Stimulated activated CD4-positive, alpha-beta T cell treated with anti-CD3 and anti-CD28 coated beads, TNF-alpha, amount 100 ng/mL, for 24 hours (primary cell): Measurements from ENCODE around the gene NKD2.
"Not testable (repeated sequence)": the region's sequence is repeated elsewhere in the genome, so short reads cannot be mapped to it uniquely, and the experiment has no call there.

ENCODE experiments used
- DNase-seq, 3 experiments: peaks; one replicate each; pipeline ENCODE4 v3.0.0-alpha.2; 2020; ENCODE audit warnings: low read depth in 3 of 3

NKD2 gene

DNA sequence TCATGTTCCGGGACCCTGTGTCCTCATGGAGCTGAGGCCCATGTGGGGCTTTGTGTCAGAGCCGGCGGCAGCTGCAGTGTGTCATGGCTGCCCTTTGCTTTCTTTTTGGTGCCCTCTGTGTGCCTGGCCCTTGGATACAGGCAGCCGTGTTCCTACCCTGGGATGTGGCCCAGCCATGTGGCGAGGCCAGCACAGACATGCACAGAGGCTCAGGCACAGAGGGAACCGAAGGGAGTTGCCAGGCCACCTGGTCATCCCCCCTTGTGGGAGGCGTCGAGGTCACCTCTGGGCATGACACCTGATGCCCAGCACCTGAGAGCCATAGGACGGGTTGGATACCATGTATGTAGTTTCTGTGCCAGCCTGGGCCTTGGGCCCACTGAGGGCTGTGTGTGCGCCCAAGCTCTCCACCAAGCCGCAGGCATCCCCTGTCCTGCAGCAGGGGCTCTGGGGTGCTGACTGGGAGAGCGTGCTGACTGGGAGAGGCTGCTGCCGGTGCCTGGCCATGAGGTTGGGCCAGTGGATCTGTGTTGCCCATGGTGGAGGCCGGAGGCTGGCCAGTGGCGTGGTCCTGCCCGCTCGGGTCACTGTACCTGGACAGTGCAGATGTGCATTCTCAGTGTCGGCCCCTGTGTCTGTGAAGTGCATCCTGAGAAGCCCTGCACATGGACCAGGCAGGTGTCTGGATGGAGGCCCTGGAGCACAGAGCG is 4.8 kb downstream of the NKD2 start:
- DNase-seq: no peak

DNA sequence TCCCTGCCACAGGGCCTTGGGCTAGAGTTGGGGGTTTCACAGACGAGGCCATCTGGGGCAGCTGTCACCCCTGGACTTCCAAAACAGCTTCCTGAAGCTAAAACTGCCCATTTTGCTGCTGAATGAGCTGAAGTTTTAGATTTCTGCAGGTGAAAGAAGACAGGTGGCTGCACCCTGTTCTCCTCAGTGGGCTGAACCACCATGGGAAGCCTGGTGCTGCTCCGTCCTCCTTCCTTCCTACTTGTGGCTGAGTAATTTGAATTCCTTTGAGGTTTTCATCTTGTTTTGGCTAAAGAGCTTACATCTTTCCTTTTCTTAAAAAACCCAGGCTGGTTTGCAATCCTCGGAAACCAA is 5.3 kb downstream of the NKD2 start:
- DNase-seq: no peak

DNA sequence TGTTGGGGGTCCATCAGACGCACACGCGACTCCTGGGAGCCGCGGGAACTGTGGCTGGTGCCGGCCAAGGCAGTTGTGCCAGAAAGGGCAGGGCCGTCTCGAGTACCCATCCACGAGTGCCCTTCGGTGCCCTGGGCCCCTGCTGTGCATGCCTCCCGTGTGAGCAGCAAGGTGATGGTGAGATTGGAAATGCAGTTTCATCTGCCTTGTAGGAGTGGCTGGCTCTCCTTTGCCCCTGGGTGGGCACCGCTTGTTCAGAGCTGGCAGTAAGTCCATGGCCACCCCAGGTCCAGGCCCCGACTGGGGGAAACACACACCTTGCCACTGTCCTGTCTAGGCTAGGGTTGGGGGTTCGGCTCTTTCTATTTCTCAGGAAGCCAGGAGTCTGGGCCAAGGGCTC is 5.7 kb downstream of the NKD2 start:
- no peak for DNase-seq

DNA sequence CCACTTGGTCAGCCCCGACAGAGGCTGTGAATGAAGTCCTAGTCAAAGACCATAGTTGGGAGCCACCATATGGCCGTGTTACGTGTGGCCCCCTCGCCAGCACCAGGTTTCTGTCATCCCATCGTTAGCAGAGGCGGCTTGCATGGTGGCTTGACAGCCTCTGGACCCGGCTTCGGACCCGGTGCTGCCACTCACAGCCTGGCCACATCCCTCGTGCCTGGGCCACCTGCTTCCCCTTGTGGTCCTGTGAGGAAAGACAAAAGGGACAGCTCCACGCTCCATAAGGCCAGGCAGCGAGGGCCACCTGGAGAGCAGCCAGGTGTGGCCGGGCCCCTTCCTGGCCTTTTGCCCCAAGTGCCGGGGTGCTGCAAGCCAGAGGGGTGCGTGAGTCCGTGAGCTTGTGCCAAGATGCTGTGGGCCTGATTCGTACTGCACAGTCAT is 6.2 kb downstream of the NKD2 start:
- no peak for DNase-seq

DNA sequence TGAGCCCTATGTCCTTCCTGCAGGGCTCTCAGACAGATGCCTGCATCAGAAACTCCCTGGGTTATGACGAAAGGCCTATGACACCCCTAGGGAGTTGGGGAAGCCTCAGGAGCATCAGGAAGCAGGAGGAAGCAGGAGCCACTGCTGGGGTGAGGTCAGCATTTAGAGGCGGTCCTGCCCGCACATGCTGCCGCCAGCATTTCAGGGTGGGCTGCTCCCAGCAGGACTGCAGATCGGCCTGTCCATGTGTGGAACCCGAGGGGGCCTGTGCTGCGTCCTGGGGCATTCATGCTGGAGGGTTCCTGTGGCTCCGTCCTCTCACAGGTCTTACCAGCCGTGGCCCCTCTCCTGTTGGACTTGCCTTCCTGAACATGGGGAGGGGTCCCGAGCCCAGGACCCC is 6.9 kb downstream of the NKD2 start:
- no peak for DNase-seq

DNA sequence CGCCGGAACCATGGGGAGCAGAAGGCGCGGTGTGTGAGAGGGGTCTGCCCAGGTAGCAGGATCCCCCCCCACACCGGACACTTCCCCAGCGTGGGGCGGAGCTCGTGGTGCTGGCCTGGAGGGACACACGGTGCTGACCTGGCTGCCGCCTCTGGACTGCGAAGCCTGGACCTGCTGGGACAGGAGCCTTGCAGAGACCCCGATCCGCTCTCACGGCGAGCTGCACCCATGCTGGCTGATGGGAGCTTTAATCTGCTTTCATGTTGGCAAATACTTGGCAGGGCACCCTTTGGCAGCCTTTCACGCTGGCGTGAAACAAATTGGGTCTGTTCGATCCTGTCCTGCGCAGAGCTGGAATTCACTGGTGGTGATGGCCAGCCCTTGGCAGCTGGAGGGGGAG is 7.4 kb downstream of the NKD2 start:
- DNase-seq: no peak

DNA sequence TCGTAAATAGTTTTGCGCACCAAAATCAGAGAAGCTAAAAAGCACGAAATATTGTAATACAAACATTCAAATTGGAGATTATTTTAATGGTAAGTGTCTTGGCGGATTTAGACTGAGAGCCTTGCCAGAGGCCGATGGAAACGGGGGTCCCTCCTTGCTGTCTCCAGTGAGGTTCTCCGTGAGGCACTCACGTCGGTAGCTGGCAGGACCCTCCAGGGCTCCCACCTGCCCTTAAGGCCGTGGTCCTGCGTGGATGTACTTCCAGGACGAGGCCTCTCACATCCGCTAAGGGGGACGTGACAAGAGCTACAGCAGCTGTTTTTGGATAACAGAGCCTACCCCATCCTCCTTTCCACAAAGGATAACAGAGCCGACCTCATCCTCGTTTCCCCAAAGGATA is 7.9 kb downstream of the NKD2 start:
- no peak for DNase-seq

DNA sequence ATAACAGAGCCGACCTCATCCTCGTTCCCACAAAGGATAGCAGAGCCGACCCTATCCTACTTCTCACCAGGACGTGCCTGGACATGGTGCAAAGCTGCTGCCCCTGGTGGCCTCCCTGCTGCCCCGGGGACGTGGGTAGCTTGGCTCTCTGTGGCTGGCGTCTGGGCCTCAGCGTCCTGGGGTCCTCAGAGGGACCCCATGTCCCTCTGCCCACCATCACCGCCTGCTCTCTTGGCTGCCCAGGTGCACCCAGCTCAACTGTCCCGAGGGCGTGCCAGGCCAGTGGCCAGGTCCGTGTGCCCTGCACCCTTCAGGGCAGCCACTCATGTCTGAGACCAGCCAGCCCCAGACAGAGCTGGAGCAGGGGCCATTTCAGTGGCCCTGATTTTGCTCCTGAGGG is 8.5 kb downstream of the NKD2 start:
- no peak for DNase-seq

DNA sequence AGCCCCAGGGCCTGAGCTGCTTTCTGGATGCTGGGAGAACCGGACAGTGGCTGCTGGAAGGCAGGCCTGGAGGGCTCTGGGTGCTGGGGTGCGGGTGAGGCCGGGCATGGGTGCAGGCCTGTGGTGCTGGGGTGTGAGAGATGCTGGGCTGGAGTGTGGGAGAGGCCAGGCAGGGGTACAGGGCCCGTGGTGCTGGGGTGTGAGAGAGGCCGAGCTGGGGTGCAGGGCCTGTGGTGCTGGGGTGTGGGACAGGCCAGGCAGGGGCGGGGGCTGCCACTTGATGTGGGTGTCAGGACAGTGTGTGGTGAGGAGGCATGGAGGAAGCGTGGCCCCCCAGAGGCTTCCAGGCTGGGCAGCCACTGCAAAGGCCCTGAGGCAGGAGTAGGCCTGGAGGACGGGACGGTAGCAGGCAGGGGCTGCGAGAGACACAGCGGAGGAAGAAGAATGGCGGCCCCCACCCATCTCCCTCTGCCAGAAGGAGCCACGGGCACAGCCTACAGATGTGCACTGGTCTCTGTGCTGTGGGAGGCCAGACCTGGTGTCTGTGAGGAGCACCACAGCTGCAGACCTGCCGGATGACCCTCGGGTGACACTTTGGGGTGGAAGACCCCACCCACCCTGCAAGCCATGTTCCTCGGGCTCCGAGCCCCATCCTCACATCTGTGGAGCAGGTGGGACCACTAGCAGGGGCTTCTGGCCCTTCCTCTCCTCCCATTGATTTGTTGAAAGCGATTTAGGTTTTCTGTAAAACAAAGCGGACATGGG is 9.3 kb downstream of the NKD2 start:
- DNase-seq: no peak

DNA sequence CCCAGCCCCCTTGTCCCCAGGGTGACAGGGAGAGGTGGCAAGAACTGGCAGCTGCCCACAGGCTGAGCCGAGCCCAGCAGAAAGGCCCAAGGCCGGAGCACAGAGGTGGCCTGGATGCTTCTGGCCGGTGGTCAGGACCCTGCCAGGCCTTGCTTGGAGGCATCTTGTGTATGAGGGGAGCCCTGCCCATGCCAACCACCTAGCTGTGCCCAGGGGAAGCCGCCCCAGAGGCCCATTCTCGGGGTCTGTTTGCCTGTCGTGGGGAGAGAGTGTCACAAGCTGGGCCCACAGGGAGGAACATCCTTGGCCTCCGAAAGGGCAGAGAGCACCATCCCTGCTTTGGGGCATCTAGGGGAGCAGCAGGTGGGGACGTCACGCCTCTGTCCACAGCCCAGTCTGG is 10.0 kb downstream of the NKD2 start:
- DNase-seq: no peak

DNA sequence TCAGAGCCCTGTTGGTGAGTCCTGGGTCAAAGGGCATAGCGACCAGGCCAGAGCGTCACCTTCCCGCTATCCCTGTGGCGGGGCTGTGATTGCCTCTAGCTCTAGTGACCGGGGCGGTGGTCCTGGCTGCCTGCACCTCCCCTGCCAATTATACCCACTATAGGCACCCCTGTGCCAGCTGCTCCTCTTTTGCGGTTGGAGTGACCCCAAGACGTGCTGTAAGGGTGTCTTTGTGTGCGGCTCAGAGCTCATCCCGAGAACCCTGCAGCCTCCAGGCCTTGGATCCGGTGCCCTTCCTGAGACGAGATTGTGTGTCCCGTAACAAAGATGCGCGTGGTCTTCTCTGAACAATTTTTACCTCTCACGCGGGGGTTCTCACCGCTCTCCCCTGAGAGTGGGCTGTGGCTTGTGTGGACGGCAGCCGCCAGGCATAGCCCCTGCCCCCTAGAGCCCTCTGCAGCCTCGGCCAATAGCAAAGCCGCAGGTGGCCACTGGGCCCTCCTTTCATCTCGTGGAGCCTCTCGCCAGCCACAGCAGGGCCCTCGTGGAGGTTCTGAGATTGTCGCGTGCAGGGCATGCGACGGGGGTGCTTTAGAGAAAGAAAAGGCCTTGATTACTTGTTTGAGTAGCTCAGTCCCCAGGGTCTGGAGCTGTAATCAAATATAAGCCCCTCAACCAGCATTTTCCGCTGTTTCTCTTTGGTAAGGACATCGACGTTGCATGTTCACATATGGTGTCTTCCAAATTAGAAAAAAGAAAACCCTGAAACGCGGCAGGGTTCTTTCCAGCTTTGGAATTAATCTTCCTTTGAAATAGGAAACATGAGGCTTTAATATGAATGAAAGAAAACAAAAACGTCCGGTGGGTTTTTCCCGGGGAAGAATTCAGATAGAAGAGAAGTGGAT is 10.7 kb downstream of the NKD2 start:
- no peak for DNase-seq

DNA sequence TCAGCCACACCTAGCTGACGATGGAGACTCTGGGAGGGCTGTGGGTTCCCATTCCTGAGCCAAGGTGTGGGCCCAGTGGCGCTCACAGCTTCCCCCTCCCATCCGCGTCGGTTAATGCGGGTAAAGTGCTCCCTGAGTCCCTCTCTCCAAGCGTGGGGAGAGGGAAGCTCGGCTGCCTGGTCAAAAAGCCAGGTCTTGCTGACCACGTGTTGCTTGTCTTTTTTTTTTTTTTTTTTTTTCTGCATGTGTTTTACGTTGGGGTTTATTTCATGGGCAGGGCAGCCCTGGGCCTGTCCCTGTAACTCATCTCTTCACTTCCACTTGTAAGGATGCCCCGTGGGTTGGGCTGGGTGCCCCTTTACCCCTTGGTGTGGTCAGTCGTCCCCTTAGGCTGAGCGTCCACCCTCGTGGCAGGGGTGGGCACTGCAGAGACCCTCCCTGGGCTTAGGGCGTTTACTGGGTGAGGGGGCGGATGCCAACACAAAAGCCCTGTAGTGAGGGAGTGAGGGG is 11.9 kb downstream of the NKD2 start:
- no peak for DNase-seq

DNA sequence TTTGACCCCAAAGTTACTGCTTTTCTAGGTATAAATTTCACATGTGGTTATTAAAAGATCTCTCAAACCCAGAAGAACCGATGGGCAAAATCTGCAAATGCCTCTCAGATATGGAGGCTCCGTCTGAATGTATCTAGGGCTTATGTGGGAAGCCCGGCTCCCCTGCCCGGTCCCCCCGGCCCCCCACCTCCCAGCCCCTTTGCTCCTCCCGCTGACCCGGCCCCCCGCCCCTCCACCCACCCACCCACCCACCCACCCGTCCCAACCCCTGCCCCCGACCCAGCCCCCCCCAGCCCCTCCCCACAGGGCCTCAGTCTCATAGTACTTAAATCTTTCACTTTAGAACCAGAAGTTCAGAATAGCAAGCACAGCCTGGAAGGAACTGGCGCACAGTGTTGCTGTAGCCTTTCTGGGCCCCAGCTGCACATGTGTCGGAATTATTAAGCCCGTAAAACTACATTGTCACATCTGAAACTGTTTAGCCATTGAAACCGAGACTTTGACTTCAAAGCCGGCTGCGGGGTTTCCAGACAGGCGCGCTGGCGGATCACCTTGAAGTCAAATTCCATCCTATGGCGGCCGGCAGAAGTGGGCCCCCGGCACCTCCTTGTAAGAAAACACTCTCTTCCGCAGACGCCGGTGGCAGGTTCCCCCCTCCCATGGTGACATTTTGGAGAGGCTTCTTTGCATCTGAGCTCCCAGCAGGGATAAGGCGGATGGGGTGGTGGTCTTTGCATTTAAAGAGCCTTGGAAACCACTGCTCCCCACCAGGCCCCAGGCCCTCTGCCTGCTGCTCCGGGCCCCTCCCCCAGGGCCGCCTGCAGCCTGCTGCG is 12.8 kb downstream of the NKD2 start:
- no peak for DNase-seq

DNA sequence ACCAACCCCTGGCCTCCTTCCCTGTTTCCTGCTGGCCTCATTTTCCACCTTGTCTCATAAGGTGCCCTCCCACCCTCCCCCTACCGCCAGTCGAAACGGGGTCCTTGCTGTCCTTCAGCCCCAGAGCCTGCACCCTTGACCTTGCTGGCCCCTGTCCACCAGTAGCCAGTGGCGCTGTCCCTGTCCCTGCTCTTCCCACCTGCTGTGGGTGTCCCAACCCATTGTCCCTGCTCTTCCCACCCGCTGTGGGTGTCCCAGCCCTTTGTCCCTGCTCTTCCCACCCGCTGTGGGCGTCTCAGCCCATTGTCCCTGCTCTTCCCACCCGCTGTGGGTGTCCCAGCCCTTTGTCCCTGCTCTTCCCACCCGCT is 13.4 kb downstream of the NKD2 start:
- not testable (repeated sequence) for DNase-seq

DNA sequence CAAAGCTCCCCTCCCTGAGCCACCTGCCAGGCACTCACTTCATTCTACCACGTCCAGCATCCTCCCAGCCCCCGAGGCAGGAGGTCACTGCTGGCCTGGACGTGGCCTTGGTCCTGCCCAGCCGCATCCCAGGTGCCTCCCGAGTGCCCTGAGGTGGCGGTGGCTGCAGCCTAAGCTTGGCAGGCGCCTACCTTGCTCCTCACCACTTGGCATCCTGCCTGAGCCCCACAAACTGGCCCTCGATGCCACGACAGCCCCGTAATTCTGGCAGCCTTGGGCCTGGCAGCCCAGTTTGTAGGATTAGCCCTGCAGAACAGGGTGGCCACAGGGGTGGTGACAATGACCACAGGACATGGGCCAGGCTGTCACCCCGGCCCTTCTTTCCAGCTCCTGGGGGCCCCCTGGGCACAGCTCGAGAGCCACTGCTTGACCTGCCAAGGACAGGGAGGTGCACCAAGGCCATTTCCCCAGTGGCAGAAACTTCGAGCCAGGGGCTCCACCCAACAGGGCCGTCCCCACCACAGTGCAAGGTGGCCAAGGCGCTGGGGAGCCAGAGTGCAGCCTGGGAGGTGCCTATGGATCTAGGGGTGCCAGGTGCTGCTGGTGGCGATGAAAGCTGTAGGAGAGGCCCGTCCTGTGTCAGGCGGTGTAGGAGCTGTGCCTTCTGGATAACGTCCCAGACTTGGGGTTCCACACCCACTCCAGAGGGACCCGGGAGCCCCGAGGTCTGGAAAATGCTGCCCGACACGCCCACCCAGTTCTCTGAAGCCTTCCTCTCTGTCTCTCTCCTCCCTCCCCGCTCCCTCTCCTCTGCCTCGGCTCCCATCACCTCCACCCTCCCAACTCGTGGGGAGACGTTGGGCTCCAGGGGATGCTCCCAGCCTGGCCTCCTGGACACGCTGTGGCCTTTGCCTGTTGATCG is 18.4 kb downstream of the NKD2 start:
- no peak for DNase-seq

DNA sequence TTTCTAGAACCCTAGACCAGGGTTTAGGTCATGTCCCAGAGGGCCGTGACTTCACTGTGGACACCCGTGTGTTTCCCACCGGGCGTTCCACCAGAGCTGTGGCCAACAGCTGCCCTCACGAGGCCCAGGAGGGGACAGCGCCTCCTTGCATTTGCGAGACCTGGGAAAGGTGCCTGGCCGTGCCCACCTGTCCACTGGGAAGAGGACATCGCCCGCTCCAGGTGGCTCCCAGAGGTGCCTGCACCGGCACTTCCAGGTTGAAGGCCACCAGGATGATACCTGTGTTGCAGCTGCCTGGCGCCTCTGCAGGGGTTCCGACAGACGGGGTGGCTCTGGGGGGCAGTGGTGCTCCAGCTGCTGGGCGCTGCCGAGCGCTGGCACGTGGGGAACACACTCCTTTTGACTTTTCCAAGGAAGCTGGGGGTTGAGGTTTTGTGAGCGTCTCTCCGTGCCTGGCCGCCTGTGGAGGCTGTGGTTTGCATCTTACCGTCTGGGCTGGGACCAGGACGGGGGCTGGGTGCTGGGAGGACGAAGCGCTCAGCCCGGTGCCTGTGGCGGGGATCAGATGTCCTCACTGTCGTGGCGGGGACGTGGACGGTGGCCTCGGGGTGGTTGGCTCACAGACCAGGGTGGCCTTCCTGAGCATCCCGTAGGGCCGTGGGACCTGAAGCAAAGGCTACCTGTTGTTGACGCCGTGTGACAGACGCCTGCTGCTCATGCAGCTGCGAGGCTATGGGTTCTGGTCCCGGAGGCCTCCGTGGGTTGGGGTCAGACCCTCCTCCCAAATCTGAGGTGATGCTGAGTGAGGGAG is 19.2 kb downstream of the NKD2 start:
- no peak for DNase-seq

DNA sequence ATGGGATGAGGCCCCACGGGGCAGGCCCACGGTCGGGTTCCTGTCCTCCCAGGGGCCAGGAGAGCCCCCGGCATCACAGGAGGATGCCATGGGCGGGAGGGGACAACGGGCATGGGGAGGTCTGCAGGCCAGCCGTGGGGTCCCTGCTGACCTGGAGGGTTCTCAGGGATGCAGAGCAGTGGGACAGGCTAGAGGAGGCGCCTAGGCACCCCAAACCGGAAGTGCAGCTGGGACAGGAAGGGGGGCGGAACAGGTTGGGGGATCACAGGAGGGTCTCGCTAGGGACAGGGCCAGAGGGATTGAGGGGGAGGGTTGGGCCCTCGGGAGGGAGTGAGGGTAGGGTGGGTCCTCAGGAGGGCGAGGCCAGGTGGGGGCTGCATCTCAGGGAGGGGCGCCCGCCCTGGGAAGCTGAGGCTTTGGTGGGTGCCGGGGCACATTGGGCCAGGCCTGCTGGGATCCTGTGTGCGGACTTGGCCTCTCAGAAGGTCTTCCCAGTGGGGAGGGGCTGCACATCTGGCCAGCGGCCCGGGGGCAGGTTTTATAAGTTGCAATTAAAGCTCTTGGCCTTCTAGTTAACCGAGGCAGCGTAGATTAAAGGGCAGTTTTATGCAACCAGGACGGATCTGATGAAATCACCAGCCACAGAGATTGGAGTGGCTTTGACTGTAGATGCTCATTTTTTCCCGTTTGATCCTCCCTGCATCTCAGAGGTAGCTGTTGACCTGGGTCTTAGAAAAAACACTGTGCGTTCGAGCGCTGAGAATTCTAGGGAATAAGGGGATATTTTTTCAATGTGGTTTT is 20.1 kb downstream of the NKD2 start:
- no peak for DNase-seq

DNA sequence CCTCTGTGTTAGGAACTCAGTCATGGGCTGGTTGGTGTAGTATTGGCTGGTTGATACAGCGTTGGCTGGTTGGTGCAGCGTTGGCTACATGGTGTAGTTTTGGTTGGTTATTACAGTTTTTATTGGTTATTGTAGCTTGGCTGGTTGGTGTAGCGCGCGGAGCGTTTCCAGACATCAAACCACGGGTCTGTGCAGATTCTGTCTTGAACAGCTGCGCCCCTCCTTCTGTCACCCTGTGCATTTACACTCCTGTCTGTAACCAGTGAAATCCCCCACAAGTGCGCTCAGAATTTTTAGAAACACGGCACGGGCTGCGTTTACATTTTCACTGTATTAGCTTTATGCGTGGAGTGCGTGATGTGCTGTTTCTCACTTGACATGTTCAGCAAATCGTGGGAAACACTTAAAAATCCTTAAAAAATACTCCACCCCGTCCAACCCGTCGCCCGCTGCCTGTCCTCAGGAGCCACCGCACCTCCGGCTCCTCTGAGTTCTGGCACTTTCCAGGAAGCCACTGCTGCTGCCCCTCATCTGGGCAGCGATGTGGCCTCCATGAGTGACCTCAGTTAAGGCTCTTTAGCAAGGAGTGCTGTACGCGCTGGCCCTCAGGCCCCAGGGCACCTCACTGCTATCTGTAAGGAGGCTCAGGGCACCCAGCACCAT is 20.8 kb downstream of the NKD2 start:
- no peak for DNase-seq
